K562 (cell line): ENCODE measurements around the gene SLC2A4. TPM values are rescaled to one million over a fixed set of nuclear protein-coding genes. Genes with fewer than 3 reads are reported as not detected.

Experiments
- EGR1 ChIP-seq: fragments of 450-650 bp; conservative IDR thresholded peaks from 2 replicates; pipeline ENCODE4 v1.6.1; 2017; ENCODE audit warnings: mild to moderate bottlenecking
- ETV5 ChIP-seq: sonication (generic); formaldehyde crosslinking; IDR thresholded peaks from 2 replicates; pipeline ENCODE4 v1.4.0; 2020; ENCODE audit warnings: low read depth, mild to moderate bottlenecking, missing genetic modification reagents
- HDGF ChIP-seq: fragments of 450-650 bp; IDR thresholded peaks from 2 replicates; pipeline ENCODE4 v1.6.1; 2016
- LEF1 ChIP-seq: fragments of 450-650 bp; IDR thresholded peaks from 2 replicates; pipeline ENCODE4 v1.6.1; 2016; ENCODE audit warnings: mild to moderate bottlenecking
- MCM5 ChIP-seq: fragments of 450-650 bp; IDR thresholded peaks from 2 replicates; pipeline ENCODE4 v1.6.1; 2016; ENCODE audit warnings: low read depth
- PURB ChIP-seq: sonication (generic); formaldehyde crosslinking; IDR thresholded peaks from 2 replicates; pipeline ENCODE4 v1.9.0; 2021; ENCODE audit warnings: low read depth, mild to moderate bottlenecking, missing genetic modification reagents
- RBM22 ChIP-seq: fragments of 200-400 bp; formaldehyde crosslinking; IDR thresholded peaks from 2 replicates; pipeline ENCODE4 v1.6.1; 2018; ENCODE audit warnings: low read length, low read depth; ENCODE audit not compliant: poor library complexity, severe bottlenecking
- SRF ChIP-seq, 2 experiments: fragments of 250-450, 450-650 bp in 1 of 2; sonication (Bioruptor Pico) in 1 of 2; sonication (generic) in 1 of 2; formaldehyde crosslinking; IDR thresholded peaks; 2 replicates each; pipeline versions ENCODE4 v1.5.0 to v1.5.1; 2020 to 2022; ENCODE audit warnings: mild to moderate bottlenecking in 1 of 2, missing genetic modification reagents in 1 of 2
- TAF9B ChIP-seq: fragments of 450-650 bp; IDR thresholded peaks from 2 replicates; pipeline ENCODE4 v1.6.1; 2018; ENCODE audit warnings: mild to moderate bottlenecking; ENCODE audit not compliant: partially characterized antibody
- TEAD2 ChIP-seq: fragments of 450-650 bp; IDR thresholded peaks from 2 replicates; pipeline ENCODE4 v1.6.1; 2016; ENCODE audit warnings: missing genetic modification characterization, control low read depth, missing compliant biosample characterization
- U2AF1 ChIP-seq: fragments of 200-400 bp; formaldehyde crosslinking; optimal IDR thresholded peaks from 2 replicates; pipeline ENCODE3; 2017; ENCODE audit warnings: mild to moderate bottlenecking, low read depth, low read length, moderate library complexity
- XRCC4 ChIP-seq: IDR thresholded peaks from one replicate; pipeline ENCODE4 v1.6.1; 2011; ENCODE audit not compliant: insufficient read depth, insufficient read length; ENCODE audit errors: extremely low read depth
- ZNF12 ChIP-seq: sonication (generic); formaldehyde crosslinking; IDR thresholded peaks from 2 replicates; pipeline ENCODE4 v1.4.0; 2020; ENCODE audit warnings: mild to moderate bottlenecking, missing genetic modification reagents
- ZNF354B ChIP-seq: fragments of 250-450 bp; sonication (Bioruptor Pico); IDR thresholded peaks from 2 replicates; pipeline ENCODE4 v1.4.0; 2020
- ZNF584 ChIP-seq: fragments of 200-800 bp; sonication (Bioruptor generic); IDR thresholded peaks from 2 replicates; pipeline ENCODE4 v1.6.1; 2016; ENCODE audit warnings: low read depth, mild to moderate bottlenecking, missing genetic modification characterization, missing compliant biosample characterization
- polyA plus RNA-seq, 8 experiments: library from polyadenylated mRNA; depleted of rRNA in 4 of 8; stranded (reverse) in 5 of 8; unstranded in 3 of 8; fragments of >200 nt; fragmentation: Nextera tagmentation in 2 of 8; fragmentation: Illumina TruSeq in 1 of 8; extraction: Ambion mirVana in 2 of 8; extraction: Trizol in 1 of 8; gene quantifications; 2 replicates each; pipeline versions ENCODE4 v1.2.1 to v1.2.3, GENCODE V29; 2011 to 2014; ENCODE audit warnings: inconsistent platforms in 1 of 8, missing spikeins in 1 of 8
- total RNA-seq, 7 experiments: library from RNA; depleted of rRNA in 6 of 7; stranded (reverse); fragments of >200 nt in 6 of 7; fragmentation: Illumina TruSeq in 2 of 7; extraction: Trizol in 2 of 7; gene quantifications; 2 replicates each; pipeline versions ENCODE4 v1.2.1 to v1.2.3, GENCODE V29; 2011 to 2021; ENCODE audit warnings: low replicate concordance in 1 of 7
- TF ChIP-seq, protein P1 (sequence below): fragments of 450-650 bp; formaldehyde crosslinking; IDR thresholded peaks from 2 replicates; pipeline ENCODE4 v1.4.0; 2022; ENCODE audit warnings: mild to moderate bottlenecking, moderate library complexity
- TF ChIP-seq, protein P2 (sequence below): fragments of 450-650 bp; IDR thresholded peaks from 2 replicates; pipeline ENCODE4 v1.6.1; 2016; ENCODE audit warnings: antibody characterized with exemption
- TF ChIP-seq, protein P3 (sequence below): fragments of 250-450 bp; sonication (Bioruptor Pico); IDR thresholded peaks from 2 replicates; pipeline ENCODE4 v1.5.0; 2021
- TF ChIP-seq, protein P4 (sequence below), 2 experiments: fragments of 450-650 bp; IDR thresholded peaks; 2 replicates each; pipeline ENCODE4 v1.6.1; 2016
- TF ChIP-seq, protein P5 (sequence below): fragments of 250-450 bp; sonication (Bioruptor Pico); IDR thresholded peaks from 2 replicates; pipeline ENCODE4 v1.4.0; 2020; ENCODE audit warnings: mild to moderate bottlenecking, moderate library complexity, borderline replicate concordance

Gene SLC2A4
- total and polyA plus RNA-seq, 9 of the 15 experiments (the other 6 are each of a cell fraction or from before 2014, with no cell fraction given) = 0.74 to 3.5 (median 1.6) TPM

DNA sequence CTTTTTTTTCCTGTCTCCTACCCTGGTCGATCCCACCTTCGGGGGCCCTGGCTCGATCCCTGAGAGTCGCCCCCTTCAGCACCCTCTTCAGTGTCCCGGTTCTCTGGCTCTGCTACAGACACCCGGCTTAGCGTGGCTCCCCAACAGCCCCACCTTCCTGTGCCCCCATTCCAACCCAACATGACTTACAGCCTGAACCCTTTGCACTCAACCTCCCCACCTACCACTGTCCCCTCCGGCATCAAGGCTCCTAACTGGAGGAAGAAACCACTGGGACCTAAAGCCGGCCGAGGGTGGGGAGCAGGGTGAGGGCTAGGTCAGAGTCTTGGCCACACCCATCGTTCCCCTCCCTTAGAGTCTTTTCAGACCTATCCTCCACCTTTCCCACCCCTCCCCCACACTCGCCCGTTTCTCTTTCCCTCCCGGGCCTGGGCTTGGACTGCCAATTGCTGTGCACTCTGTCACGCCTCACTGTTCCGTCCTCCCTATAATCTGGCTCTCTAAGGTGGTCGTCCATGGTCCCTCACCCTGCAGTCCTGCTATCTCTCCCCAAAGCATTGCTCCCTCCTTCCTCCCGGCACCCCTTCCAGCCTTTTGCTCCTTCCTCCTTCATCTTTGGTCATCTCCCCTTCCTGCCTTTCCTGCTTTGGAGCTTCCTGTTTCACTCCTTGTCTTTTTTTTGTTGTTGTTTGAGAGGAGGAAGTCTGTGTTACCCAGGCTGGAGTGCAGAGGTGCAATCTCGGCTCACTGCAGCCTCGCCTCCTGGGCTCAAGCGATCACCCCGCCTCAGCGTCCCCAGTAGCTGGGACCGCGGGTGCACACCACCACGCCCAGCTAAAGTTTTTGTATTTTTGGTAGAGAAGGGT is 18.4 kb upstream of the SLC2A4 start (continued):
- TF ChIP-seq, protein P1, sequence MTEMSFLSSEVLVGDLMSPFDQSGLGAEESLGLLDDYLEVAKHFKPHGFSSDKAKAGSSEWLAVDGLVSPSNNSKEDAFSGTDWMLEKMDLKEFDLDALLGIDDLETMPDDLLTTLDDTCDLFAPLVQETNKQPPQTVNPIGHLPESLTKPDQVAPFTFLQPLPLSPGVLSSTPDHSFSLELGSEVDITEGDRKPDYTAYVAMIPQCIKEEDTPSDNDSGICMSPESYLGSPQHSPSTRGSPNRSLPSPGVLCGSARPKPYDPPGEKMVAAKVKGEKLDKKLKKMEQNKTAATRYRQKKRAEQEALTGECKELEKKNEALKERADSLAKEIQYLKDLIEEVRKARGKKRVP (CRISPR knock-in tag) = no peak
- TF ChIP-seq, protein P2, sequence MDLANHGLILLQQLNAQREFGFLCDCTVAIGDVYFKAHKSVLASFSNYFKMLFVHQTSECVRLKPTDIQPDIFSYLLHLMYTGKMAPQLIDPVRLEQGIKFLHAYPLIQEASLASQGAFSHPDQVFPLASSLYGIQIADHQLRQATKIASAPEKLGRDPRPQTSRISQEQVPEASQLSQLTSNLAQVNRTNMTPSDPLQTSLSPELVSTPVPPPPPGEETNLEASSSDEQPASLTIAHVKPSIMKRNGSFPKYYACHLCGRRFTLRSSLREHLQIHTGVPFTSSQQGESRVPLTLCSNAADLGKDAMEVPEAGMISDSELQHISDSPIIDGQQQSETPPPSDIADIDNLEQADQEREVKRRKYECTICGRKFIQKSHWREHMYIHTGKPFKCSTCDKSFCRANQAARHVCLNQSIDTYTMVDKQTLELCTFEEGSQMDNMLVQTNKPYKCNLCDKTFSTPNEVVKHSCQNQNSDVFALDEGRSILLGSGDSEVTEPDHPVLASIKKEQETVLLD = 0 out of 2 replicates have a peak, but pooled peaks have one; percentile 56
- peak; percentile 89; the same call in 1 of the 2 replicates for TF ChIP-seq HDGF
- no peak for TF ChIP-seq RBM22
- TF ChIP-seq, protein P3, sequence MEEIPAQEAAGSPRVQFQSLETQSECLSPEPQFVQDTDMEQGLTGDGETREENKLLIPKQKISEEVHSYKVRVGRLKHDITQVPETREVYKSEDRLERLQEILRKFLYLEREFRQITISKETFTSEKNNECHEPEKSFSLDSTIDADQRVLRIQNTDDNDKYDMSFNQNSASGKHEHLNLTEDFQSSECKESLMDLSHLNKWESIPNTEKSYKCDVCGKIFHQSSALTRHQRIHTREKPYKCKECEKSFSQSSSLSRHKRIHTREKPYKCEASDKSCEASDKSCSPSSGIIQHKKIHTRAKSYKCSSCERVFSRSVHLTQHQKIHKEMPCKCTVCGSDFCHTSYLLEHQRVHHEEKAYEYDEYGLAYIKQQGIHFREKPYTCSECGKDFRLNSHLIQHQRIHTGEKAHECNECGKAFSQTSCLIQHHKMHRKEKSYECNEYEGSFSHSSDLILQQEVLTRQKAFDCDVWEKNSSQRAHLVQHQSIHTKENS = no peak
- TF ChIP-seq MCM5 = no peak
- no peak for TF ChIP-seq EGR1
- TF ChIP-seq XRCC4 = no peak
- TF ChIP-seq U2AF1 = no peak
- TF ChIP-seq, protein P4, sequence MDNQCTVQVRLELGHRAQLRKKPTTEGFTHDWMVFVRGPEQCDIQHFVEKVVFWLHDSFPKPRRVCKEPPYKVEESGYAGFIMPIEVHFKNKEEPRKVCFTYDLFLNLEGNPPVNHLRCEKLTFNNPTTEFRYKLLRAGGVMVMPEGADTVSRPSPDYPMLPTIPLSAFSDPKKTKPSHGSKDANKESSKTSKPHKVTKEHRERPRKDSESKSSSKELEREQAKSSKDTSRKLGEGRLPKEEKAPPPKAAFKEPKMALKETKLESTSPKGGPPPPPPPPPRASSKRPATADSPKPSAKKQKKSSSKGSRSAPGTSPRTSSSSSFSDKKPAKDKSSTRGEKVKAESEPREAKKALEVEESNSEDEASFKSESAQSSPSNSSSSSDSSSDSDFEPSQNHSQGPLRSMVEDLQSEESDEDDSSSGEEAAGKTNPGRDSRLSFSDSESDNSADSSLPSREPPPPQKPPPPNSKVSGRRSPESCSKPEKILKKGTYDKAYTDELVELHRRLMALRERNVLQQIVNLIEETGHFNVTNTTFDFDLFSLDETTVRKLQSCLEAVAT (IDR thresholded peaks at IDR 0.05) = peak; percentile 41 to 49; a peak in 2 of 4 replicates
- no peak for TF ChIP-seq ZNF584 (CRISPR knock-in tag)
- TF ChIP-seq PURB (CRISPR knock-in tag) = no peak
- TF ChIP-seq TAF9B = no peak
- no peak for TF ChIP-seq ETV5 (CRISPR knock-in tag)
- TF ChIP-seq ZNF354B (CRISPR knock-in tag) = no peak
- TF ChIP-seq, protein P5, sequence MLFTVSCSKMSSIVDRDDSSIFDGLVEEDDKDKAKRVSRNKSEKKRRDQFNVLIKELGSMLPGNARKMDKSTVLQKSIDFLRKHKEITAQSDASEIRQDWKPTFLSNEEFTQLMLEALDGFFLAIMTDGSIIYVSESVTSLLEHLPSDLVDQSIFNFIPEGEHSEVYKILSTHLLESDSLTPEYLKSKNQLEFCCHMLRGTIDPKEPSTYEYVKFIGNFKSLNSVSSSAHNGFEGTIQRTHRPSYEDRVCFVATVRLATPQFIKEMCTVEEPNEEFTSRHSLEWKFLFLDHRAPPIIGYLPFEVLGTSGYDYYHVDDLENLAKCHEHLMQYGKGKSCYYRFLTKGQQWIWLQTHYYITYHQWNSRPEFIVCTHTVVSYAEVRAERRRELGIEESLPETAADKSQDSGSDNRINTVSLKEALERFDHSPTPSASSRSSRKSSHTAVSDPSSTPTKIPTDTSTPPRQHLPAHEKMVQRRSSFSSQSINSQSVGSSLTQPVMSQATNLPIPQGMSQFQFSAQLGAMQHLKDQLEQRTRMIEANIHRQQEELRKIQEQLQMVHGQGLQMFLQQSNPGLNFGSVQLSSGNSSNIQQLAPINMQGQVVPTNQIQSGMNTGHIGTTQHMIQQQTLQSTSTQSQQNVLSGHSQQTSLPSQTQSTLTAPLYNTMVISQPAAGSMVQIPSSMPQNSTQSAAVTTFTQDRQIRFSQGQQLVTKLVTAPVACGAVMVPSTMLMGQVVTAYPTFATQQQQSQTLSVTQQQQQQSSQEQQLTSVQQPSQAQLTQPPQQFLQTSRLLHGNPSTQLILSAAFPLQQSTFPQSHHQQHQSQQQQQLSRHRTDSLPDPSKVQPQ (CRISPR knock-in tag) = no peak
- peak; percentile 82 for TF ChIP-seq LEF1
- TF ChIP-seq SRF (CRISPR knock-in tag; IDR thresholded peaks at IDR 0.05) = no peak
- no peak for TF ChIP-seq TEAD2 (tag)
- TF ChIP-seq ZNF12 (CRISPR knock-in tag) = no peak
